SKM-1 treated with dmso at 0.1 percent for 144 hours (cell line): ENCODE measurements around the gene SUMO3.

ENCODE experiments used
- DNase-seq: peaks from one replicate; lab custom pipeline; 2025; ENCODE audit not compliant: unreplicated experiment; lab: John Stamatoyannopoulos, UW

Gene SUMO3

GRCh38 chr21:44804762-44805161, 13.1 kb downstream of the SUMO3 start:
- no peak for DNase-seq

GRCh38 chr21:44803651-44804050, 14.2 kb downstream of the SUMO3 start:
- no peak for DNase-seq

- no peak for DNase-seq
Measured at GRCh38 chr21:44802396-44803153, 15.3 kb downstream of the SUMO3 start.

GRCh38 chr21:44801468-44802395, 16.1 kb downstream of the SUMO3 start, which contains the start of gene UBE2G2:
UBE2G2 (minus strand) TSS chr21:44801820; CDS start chr21:44801748, 72 bp downstream.
- peak; percentile 73 for DNase-seq

- peak; percentile 38 for DNase-seq
Measured at GRCh38 chr21:44800971-44801467, 16.8 kb downstream of the SUMO3 start.

- DNase-seq: peak; percentile 10
Measured at GRCh38 chr21:44800103-44800502, 17.8 kb downstream of the SUMO3 start.

GRCh38 chr21:44799646-44800045, 18.2 kb downstream of the SUMO3 start:
- no peak for DNase-seq

GRCh38 chr21:44797775-44798174, 20.1 kb downstream of the SUMO3 start:
- no peak for DNase-seq

- DNase-seq: no peak
Measured at GRCh38 chr21:44795342-44795741, 22.5 kb downstream of the SUMO3 start.

GRCh38 chr21:44793592-44794374, 24.1 kb downstream of the SUMO3 start:
- no peak for DNase-seq

GRCh38 chr21:44792702-44793591, 24.9 kb downstream of the SUMO3 start:
- peak; percentile 51 for DNase-seq

GRCh38 chr21:44791993-44792392, 25.9 kb downstream of the SUMO3 start:
- no peak for DNase-seq

- no peak for DNase-seq
Measured at GRCh38 chr21:44791246-44791645, 26.6 kb downstream of the SUMO3 start.

GRCh38 chr21:44790368-44790767, 27.5 kb downstream of the SUMO3 start:
- DNase-seq: no peak

GRCh38 chr21:44789880-44790279, 28.0 kb downstream of the SUMO3 start:
- DNase-seq: no peak

GRCh38 chr21:44785620-44786335, 32.1 kb downstream of the SUMO3 start:
- no peak for DNase-seq

GRCh38 chr21:44784810-44785209, 33.1 kb downstream of the SUMO3 start:
- no peak for DNase-seq

GRCh38 chr21:44783020-44783696, 34.7 kb downstream of the SUMO3 start:
- DNase-seq: no peak
